Fibroblast of skin of left quadriceps (primary cell): ENCODE results near the gene CACNA1C.

Experiments
- DNase-seq, 2 experiments: peaks; one replicate each; pipeline ENCODE4 v3.0.0-alpha.2; 2013; ENCODE audit warnings: low read depth in 2 of 2

CACNA1C gene

DNA sequence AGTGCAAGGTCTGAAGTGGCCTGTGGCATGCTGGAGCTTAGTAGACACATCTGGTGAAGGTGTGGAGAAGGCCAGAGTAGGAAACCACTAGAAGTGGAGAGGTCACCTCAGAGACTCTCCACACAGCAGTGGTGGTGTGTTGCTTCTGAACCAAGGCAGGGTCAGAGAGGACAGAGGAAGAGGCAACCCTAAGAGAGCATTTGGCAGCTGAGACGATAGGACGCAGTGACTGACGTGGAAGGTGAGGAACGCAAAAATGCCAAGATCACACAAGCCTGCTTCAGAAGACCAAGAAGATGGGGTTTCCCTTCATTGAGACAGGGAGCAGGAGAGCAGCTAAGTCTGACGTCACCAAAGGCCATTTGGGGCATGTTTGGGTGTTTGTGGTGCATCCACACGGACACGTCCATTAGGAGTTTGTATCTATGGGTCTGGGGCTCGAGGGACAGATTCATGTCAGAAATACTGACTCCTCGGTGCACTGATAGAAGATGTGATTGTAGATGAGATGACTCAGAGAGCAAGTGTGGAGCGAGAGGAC is 338.1 kb downstream of the CACNA1C start:
- no peak for DNase-seq

DNA sequence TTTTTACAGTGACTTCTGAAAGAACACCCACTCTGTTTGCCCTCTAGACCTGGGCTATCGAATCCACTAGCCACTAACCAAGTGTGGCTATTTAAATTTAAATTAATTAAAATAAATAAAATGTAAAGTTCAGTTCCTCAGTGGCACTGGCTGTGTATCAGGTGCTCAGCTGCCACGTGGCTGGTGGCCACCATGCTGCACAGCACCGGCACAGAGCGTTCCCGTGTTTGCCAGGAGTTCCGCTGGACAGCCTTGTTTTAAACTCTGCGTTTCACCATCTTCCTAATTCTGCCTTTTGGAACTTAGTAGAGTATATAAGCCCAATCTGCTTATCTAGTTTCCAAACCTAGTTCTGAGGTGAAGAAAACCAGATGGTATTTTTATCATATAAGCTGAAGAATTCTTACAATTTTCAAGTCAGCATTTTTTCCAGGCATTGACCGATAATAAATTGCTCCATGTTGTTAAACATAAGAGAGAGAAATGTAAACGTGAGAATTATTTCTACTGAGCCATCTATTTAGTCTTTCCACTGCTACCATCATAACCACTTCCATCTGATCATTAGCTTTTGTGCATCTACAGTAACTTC is 339.0 kb downstream of the CACNA1C start:
- DNase-seq = no peak

DNA sequence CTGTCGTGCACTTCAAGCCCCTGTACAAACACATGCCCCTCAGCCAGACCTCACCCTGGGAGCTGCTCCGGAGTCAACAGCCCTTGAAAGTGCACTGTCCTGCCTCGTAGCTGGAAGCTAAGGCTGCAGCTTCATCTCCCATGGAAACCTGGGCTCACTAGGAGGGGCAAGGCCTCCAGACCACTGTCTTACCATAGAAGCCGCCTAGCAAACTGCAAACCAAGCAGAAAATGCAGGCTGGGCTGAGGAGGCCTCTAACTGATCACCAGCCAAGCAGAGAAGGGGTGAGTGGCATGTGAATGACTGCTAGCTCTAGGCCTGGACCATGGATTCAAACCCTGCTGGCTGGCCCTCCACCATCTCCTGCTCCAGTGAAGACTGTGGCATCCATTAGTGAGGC is 340.2 kb downstream of the CACNA1C start:
- DNase-seq = no peak

DNA sequence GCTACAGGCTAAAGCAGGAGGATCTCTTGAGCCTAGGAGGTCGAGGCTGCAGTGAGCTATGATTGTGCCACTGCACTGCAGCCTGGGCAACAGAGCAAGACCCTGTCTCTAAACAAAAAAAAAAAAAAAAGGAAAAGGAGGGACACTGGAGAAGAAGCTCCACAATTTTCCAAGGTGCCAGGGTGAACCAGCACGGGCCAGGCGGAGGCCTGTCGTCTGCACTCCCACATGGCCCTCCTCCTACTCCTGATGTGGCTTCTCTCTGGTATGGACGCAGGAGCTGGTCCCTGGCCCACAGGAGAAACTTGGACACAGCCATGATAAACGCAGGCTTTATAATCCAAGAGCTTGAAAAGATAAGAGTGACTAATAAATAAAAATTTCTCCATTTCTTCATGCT is 341.2 kb downstream of the CACNA1C start:
- DNase-seq = no peak

DNA sequence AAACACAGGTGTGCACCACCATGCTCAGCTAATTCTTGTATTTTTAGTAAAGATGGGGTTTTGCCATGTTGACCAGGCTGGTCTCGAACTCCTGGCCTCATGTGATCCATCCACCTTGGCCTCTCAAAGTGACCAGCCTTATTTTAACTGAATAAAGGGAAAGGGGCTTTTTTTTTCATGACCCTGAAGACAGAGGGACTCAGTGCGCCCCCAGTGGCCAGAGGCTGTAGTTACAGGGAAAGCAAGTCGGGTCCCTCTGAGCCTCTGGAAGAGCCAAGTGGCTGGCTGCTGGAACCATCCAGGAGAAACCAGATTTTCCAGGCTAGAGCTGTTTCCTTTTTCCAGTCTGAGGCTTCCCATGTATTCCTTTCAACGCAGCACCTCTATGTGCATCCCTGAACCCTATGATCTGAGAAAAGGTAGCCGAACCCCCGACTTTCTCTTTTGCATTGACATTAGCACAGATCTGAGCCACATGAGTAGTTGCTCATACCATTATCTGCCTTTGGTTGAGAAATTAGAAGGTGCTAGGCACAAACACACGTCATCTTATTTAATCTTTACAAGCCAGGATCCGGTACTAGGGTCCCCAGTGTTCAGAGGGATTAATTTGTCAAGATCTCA is 342.7 kb downstream of the CACNA1C start:
- no peak for DNase-seq

DNA sequence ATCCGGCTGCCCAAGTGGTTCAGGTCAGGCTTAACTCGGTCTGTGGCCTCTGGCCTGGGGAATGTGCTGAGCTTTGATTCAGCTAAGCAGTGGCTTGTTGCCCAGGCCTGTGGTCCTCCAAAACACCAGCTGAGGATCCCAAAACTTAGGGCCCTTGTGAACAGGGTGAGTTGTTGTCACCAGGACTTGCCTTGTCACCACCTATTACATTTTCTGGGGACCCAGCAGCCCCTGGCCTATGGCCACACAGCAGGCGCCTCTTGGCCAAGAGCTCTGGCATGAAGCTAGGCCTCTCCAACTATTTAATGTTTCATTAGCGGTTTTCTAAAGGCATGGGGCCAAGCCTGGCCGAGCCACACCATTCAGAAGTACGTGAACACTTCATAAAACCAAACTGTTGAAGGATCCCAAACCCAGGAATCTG is 343.7 kb downstream of the CACNA1C start:
- DNase-seq = no peak

DNA sequence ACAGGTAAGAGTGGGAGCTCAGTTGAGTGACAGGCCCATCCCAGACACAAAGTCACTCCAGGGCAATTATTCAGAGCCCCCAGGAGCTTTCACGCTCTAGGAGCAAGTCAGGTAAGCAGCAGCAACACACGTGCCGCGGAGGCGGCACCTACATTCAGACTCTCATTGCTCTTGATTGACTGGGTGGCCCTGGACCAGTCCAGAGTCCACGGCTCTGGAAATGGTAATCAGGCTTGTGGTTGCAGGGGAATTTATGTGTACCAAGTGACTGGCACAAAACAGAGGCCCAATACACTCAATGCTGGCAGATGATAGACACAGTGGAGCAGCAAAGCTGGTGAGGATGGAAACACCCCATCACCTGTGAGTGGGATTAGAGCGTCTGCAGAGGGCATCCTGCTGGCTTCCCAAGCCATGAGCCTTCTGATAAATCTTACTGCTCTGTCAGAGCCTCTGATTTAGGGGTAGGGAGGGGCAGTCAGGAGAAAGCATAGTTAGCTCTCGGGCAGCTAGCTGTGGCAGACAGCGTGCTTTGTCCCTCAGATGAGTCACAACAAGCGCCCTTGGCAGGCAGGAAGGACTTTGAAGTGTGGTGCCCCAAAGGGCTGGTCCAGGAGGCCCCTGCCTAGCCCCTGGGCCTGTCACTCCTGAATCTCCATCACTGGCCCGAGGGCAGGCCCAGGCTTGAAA is 344.7 kb downstream of the CACNA1C start:
- no peak for DNase-seq

DNA sequence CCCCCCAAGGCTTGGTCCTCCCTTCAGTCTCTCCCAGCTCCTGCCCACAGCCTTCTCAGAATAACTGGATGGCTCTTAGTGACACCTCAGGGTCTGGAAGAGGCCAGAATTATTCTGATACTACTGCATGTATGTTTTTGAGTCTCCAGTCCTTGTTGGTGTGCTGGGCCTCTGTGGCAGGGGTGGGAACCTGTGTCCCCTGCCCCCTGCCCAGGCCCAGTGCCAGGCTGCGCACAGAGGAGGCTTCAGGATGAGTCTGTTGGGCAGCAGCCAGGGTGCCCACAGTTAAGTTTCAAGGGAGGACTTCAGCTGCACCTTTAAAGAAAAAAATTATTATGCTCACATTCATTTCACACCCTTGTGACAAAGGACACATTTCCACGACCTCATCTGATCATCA is 348.3 kb downstream of the CACNA1C start:
- no peak for DNase-seq

DNA sequence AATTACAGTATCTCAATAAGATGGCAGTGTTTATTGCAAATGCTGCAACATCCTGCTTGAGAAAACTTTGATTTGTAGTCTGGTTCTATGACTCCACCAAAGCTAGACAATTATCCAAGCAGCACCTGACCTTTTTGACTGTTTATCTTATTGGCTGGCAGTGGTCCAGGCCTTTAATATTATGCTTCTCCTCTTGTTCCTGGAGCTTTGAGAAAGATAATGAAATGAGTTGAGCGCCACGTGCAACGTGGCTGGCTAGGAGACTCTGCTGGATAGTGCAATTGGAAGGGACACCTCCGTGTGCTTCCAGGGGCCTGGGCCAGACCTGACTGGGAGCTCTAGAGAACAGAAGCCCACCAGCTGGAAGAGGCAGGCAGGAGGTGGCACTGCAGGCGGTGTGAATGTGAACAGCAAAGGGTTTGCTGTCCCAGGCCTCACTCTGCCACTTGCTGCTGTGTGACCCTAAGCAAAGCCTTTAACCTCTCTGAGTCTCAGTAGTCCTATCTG is 349.3 kb downstream of the CACNA1C start:
- DNase-seq = no peak

DNA sequence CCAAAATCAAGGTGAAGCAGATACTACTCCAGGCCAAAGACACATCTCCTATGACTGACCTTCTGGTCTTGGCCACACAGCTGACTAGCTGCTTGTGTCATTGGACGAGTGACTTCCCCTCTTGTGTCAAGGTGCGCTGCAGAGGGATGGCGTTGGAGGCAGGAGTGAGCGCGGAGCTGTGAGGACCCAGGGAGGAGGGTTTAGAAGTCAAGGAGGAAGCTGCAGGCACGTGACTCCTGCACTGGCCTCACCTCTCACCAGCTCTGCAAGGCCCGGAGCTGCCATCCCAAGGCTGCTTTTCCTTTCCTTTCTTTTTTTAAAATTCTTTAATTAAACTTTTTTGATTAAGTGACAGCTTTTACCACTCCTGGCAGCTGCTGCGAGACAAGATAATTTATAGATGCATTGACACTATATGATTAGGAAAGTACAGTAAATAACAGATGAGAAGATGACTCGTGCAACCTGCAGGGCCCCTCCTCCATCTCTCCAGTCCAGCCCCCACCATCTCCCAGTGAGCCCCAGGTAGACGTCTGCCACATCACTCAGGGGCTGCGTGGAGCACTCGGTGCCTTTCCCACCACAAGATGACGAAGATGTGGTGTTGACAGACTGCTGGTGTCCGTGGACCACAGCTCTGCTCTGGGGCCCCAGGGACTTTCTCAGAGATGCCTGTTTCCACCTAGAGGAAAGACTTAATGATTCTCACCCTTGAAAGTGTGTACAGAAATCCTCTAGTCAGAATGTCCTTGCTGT is 350.6 kb downstream of the CACNA1C start:
- DNase-seq = no peak

DNA sequence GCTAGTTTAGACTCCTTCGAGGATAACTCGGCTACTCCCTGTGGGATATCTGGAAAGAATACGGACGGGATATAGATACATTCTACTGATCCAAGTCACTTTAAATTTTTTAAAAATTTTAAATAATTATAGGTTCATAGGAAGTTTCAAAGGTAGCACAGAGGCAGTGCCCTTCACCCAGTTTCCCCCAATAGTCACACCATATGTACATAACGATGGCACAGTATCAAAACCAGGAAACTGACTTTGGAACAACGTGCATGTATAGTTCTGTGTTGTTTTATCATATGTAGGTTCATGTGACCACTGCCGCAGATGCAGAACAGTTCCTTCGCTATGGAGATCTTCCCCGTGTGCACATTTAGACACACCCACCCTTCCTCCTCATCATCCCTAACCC is 352.3 kb downstream of the CACNA1C start:
- DNase-seq = no peak

DNA sequence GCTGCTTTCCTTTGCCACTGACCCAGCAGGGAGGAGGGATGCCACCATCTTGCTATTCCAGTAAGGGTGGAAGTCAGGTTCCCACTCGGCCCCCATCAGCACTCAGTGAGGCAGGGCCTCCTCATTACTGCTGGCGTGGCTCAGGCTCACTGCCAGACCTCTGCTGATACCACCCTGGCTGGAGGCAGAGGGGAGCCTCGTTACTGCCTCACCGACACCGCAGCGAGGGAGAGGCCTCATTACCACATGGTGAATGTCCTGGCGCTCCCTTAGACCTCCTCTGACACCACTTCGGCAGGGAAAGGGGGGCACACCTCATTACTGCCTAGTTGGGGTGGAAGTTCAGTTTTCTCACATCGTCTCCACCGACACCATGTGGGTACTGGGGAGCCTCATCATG is 354.1 kb downstream of the CACNA1C start:
- DNase-seq = no peak

DNA sequence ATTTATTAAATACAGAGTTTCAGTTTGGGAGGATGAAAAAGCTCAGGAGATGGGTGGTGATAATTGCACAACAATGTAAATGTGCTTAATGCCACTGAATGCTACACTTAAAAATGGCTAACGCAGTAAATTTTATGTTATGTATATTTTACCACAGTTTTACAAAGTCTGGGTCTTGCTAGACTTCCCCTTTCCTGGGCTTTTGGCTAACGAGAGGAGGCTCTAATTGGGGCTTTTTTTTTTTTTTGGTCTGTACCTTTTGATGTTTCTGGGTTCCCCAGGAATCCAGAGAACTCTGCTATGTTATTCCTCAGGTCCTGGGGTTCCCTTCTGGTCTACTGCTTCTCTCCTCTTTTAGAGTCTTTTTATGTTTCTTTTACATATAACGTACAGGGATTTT is 355.5 kb downstream of the CACNA1C start:
- no peak for DNase-seq

DNA sequence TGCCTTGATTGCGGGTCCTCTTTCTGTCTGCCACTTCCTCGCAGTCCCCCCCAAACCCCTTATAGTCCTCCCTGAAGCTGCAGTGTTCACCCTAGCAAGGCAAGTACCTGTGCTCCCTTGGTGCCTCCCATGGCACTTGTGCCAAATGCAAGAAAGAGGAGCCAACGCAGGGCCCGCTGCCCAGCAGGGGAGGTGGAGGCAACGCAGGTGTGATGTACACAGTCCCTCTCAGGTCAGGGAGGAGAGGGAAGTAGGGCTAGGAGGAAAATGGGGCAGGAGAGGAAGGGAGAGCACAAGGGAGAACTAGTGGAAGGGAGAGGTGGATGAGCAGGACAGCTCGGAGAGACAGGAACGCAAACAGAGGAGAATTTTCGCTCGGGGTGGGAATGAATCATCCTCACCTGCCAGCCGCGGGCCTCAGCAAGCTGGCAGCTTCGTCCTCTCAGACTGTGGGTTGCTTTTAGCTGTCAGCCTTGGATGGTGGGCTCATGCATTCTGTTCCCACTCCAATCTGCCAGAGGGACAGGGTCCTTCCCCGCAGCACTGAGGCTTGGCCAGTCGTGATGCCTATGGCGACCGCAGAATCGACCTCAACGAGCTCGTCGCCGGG is 357.0 kb downstream of the CACNA1C start:
- DNase-seq = no peak

DNA sequence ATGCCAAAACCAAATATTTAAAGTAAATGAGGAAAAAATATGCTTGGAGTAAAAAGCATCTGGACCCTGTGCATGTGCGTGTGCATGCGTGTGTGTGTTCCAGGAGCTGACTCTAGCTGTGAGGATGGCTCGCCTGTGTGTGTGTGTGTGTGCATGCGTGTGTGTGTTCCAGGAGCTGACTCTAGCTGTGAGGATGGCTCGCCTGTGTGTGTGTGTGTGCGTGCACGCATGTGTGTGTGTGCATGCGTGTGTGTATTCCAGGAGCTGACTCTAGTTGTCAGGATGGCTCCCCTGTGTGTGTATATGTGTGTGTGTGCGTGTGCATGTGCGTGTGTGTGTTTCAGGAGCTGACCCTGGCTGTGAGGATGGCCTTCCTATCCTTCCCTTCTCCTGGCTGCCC is 357.7 kb downstream of the CACNA1C start:
- DNase-seq = no peak

DNA sequence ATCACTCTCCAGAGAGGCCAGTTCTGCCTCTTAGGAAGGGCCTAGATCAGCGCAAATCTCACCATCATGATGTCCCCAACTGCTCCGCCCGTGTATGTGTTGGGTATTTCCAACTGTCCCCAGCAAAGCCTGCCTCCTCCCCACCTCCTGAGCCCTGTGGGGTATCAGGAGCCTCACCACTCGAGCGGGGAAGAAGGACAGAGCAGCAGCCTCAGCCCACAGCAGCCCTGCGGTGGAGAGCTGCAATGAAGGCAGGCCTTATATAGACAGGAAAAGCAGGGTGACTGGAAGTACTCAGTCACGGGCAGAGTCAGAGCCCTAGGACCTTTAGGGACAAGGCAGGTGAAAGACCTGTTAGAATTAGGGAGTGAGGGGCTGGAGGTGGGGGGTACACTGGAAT is 358.2 kb downstream of the CACNA1C start:
- DNase-seq = no peak

DNA sequence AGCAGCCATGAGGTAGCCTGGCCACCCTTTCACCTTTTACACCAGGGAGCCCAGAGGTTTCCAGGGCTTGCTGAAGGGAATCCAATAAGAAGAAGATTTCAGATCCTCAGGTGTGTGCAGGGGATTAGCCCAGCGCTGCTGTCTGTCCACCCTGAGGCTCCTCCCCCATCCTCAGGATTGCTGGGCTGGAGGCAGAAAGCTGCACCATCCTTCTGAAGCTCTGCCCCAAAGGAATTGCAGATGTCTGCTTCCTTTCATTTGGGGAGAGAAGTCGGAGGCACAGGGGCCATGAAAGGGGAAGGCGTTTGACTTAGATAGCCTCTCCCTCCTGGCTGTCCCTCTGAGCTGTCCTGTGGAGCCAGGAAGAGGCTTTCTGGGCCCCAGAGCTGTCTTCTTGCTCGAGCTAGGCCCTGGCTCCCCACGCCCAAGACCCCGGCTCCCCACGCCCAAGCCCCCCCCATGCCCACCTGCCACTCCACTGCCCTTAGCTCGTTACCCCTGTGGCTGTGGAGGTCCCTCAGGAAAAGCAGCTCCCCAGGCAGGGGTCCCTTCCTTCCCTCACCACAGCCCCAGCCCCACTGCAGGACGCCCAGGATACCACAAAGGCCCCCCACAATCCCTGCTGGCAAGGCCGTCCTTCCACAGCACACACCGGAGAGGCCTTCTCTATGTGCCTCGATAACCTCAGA is 359.0 kb downstream of the CACNA1C start:
- DNase-seq = no peak

DNA sequence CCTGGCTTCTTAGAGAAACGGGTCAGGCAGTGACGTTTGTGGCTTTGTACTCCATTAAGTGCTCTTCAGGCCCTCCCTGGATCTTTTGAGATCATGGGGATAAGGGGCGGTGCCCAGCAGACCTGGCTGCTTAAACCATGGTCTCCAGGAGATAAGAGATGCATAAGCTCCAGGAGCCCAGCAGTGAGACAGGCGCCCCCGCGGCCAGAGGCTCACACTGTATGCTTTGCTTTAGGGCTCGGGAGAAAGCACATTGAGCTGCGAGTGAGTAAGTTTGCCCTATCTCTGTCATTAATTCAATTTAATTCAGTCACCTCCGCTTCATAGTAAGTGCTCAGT is 359.5 kb downstream of the CACNA1C start:
- no peak for DNase-seq

DNA sequence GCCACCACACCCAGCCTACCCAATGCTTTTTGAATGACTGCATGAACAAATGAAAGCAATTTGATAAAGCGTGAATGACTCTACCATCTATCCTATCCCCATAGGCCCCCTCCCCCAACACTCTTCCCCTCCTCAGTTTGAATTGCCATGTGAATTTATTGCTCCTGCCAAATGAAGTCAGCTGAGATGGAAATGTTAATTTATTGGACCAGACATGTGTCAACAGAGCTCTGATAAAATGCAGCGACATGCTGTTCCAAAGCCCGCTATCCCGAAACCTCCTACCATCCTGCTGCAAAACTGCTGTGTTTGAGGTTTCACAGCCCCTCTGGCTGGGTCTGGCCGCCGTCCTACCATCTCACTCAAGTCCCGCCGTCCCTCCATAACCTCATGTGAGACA is 360.5 kb downstream of the CACNA1C start:
- no peak for DNase-seq

DNA sequence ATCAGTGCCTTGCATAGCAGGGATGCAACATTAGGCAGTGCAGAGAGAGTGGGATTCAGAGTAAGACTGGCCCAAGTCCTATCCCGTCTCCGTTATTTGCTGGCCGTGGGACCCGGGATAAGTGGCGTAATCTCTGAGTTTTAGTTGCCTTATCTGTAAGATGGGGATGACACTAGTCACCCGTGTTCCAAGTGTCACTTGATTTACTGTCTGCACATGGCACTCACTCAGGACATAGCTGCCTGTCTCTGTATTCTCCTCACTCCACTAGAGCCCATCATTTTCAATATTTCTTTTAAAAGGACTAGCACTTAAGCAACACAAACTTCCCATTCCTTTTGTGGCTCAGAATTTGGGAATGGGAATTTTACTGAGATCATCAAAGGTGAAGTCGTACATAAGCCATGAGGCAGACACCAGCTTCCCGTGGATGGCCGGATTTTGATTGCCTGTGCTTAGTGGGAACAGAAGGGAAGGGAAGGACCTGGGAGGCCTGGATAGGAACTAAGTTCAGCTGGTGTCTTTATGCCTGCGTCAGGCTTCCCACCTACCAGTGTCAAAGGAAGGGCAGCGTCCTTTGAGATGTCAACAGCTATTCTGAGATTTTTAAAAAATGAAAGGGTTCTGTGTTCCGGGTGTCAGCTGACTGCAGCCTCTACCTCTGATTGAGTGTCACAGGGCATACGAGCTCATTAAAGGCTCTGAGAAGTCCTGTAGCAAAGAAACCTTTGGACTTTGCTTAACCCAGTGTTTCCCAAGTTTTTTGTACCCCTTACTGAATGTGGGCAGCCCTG is 361.4 kb downstream of the CACNA1C start:
- no peak for DNase-seq
